KG1 (cell line): Measurements from ENCODE around the gene TUBG2.

Source experiments
- DNase-seq: peaks from one replicate; lab custom pipeline; 2025; lab: John Stamatoyannopoulos, UW

The TUBG2 gene

DNA sequence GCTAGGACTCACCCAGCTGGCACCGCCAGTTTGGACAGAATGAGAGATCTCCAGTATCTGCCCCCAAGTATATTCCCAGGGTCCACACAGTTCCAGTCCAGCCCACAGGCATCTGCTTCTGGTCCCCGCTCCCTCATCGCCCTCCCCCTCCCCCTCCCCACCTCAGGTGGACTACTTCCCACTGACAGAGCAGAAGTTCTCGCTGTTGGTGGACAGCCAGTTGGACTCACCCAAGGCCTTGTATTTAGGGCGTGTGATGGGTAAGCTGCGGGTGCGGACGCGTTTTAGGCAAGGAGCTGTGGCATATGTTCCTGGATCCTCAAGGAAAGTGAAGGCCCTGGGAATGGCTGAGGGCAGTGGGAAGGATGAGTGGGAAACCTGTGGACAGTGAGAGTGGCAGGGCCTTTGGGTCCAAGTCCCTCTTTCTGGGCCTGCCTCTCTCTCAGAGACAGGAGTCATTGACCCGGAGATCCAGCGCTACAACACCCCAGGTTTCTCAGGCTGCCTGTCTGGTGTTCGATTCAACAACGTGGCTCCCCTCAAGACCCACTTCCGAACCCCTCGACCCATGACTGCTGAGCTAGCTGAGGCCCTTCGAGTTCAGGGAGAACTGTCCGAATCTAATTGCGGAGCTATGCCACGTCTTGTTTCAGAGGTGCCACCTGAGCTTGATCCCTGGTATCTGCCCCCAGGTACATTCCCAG lies 38.2 kb downstream of the TUBG2 start:
- no peak for DNase-seq

DNA sequence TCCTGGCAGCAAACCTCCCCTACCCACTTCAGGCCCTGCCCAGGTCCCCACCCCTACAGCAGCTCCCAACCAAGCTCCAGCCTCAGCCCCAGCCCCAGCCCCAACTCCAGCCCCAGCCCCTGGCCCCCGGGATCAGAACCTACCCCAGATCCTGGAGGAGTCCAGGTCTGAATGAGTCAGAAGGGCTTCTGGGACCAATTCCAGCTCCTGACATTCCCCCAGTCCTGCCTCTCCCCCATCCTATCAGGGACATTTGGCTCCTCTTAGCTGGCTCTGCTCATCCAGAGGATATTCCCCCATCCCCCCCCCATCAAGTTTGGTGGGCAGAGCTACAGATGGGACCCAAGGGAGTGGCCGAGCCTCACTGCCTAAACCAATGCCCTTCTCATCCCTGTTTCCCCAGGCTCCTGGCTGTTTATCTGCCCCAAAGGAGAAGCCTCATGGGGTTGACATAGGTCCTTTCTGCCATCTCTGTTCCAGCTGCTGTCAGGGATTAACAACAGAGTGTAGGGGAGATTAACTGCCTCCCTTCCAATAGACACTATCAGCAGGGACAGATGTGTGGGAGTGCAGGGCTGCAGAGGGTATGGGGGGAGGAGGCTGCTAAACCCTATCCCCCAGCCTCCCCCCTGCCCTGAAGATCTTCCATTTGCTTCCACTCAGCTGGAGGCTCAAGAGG lies 39.8 kb downstream of the TUBG2 start:
- DNase-seq: no peak

DNA sequence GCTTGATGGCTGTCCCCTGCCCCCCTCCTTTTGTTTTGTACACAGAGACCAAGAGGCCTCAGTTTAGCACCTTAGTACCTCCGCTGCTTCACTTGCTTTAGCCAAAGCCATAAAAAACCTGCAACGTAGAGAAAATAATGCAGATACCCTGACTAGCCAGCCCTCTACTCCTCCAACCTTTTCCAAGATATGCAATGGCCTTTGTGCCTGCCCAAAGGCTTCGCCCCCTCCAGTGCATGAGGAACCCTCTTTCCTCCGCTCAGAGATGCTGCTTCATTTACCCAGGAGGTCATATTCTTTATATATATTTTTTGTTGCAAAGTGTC lies 40.3 kb downstream of the TUBG2 start:
- DNase-seq: no peak

DNA sequence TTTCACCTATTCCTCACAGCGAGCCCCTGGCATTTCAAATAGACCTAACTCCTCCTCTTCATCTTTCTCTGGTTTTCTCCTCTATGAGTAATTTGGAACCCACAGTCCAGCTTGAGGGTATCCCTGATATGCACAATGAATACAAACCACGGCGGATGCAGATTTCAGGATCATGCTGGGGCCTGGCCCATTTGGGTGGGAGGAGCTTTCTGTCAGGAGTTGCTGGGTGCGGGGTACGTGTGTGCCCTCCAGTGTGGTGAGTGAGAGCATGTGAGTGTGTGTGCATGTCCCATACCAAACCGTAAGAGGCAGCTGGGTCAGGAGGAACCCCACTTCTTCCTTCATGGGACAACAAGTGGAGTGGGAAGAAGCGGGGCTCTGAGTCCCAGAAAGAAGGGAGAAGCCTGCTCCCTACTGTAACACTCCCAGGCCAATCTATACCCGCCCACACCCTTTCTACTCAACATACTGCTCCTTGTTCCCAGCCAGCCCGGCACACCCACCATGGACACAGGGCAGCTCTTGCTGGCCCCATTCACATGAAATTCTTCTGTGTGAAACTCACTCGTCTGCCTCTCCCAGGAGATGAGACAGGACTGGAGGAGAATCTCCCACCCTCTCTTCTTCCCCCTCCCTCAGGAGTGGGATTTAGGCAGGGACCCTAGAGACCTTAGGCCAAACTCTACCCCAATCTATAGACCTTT lies 41.7 kb downstream of the TUBG2 start:
- DNase-seq: no peak

DNA sequence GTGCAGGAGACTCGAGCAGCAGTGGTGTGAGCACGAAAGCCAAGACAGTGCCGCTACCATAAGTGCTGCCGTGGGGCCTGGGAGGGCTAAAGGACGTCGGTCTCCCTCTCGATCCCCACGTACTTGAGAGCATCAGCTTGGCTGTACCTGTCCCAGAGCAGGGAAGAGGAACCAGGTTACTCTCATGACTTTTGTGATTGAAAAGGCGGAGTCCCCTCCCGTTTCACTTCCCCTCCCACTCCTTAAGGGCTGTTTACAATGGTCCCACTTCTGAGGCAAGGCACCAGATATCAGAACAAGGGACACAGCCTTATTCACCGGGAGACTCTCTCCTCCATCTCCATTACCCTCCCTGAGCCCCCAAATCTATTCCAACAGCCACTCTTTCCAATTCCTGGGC lies 43.4 kb downstream of the TUBG2 start:
- DNase-seq: no peak

DNA sequence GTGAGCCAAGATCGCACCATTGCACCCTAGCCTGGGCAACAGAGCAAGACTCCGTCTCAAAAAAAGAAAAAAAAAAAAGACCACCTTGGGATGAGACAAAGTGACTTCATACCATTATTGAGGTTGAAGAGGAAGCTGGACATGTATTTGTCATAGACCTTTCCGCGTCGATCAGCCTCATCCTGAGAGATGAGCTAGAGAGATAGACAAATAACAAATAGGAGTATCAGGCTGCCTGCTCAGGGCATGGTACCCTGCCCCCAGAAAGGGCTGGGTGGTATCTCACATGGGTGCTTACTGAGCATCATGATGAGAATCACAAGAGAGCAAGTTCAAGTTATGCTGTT lies 45.4 kb downstream of the TUBG2 start:
- no peak for DNase-seq

DNA sequence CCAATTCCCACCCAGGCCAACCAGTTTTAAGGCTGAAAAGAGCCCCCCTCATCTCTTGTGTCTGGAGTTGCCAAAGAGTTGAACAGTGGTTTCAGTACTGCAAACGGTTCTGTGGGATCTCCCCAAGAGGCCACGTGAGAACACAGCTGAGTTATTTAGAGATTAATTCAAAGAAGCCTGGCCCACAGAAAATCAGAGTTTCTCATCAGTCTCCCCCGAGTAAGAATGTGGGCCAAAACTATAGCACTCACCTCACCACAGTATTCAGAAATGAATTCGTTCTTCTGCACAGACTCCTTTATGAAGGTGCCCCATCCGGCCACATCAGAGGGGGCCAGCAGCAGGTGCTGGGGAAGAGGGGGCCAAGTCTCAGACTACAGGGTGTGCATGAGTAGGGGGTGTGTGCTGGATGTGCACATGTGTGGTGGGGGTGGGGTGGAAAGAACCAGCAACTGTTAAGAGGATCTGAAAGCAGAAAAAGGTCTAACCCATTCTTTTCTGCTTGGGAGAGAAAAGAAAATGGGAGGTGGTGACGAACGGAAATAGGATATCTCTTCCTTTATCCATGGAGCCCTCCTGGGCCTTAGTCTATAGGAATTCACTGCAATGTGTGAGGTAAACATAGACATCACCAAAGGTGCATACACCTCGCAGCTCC lies 45.9 kb downstream of the TUBG2 start:
- DNase-seq: no peak

DNA sequence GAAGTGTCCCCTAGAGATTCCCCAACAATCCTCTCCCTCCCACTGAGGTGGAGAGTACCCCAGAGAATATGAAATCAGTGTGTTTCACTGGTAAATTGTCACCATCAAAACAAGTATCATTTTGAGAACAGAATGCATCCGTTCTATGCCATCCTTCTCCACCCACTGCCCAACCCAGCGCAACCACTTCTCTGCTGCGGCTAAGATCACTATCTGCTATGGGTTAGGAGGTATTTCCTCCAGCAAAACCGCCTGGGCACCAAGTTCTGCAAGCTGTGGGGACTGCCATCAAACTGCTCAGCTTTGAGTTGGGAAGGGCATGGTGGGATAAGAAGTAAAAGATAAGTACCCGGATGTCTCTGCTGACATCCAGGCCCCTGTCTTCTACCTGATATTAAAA lies 47.6 kb downstream of the TUBG2 start:
- DNase-seq: peak; percentile 18

DNA sequence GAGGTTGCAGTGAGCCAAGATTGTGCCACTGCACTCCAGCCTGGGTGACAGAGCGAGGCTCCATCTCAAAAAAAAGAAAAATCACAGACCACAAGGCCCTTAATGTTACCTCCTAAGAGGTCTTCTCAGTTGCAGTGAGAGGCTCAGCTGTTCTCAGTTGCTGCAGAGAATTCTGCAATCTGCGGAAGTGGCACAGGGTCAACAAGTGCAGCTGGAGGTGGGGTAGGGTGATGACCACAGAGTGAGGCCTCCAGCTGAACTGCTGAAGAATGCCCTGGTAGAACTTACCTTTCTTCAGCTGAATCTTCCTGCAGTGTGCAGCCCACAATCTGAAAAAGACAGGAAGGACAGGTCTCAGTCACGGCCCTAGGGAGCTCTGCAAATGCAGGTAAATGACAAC lies 49.5 kb downstream of the TUBG2 start:
- no peak for DNase-seq

DNA sequence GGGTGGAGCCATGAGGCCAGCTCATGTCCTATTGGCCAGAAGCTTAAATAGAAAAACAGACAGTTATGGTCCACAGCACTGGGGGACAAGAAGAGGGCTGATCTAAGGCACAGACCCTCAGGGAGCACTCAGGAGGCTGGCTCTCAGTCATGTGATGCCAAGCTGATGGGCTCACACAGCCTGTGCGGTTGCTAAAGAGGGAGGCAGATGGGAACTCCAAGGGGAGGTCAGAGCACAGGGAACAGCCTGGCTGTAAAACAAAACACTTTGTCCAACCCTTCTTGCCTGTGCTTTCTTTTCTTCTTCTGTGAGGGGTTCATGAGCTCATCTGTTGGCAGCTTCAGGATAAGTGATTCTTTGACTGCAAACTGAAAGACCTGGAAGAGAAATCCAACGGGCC lies 50.5 kb downstream of the TUBG2 start:
- DNase-seq: no peak
